GM12801 (cell line): Measurements from ENCODE around the gene KCND3.

ENCODE experiments used
- TF ChIP-seq, protein P1 (sequence below): IDR thresholded peaks from one replicate; pipeline ENCODE4 v1.5.1; 2011; ENCODE audit warnings: control low read depth; ENCODE audit not compliant: insufficient read length; ENCODE audit errors: extremely low read depth

Gene KCND3

DNA sequence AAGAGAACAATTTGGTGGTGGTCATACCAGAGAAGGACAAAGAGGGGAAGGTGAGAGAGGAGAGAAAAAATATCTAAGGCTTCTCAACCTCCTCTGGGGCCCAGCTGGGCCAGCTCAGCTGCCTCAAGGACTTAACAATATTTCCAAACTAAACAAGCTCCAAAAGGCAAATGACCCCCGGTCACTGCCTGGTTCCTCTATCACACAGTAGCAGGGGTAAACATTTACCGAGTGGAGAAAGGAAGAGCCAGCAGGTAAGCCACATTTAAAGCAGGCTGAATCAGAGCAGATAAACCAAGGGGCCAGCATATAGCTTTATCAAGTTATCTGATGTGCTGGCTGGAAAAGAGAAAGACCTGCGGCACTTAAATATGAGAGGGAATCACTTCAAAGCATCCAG lies 102.1 kb downstream of the KCND3 start:
- TF ChIP-seq, protein P1, sequence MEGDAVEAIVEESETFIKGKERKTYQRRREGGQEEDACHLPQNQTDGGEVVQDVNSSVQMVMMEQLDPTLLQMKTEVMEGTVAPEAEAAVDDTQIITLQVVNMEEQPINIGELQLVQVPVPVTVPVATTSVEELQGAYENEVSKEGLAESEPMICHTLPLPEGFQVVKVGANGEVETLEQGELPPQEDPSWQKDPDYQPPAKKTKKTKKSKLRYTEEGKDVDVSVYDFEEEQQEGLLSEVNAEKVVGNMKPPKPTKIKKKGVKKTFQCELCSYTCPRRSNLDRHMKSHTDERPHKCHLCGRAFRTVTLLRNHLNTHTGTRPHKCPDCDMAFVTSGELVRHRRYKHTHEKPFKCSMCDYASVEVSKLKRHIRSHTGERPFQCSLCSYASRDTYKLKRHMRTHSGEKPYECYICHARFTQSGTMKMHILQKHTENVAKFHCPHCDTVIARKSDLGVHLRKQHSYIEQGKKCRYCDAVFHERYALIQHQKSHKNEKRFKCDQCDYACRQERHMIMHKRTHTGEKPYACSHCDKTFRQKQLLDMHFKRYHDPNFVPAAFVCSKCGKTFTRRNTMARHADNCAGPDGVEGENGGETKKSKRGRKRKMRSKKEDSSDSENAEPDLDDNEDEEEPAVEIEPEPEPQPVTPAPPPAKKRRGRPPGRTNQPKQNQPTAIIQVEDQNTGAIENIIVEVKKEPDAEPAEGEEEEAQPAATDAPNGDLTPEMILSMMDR: no peak

DNA sequence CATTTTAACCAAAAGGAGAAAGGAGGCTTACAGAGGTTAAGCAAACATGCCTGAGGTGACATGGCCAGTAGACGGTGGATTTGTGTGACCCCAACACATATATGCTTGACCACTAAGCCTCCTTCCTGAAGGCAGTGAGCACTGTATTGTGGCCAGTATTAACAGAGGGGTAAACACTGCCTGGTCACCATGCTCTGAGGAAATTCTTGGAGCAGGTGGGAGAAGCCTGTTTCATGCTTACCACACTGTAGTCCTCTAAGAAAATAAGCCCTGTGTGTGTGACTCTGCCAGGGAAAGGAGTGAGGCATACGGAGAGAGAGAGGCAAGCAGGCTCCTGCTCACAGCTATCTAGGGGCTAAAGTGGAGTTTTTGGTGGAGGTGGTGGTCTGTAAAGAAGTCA lies 102.7 kb downstream of the KCND3 start:
- TF ChIP-seq, protein P1: no peak

DNA sequence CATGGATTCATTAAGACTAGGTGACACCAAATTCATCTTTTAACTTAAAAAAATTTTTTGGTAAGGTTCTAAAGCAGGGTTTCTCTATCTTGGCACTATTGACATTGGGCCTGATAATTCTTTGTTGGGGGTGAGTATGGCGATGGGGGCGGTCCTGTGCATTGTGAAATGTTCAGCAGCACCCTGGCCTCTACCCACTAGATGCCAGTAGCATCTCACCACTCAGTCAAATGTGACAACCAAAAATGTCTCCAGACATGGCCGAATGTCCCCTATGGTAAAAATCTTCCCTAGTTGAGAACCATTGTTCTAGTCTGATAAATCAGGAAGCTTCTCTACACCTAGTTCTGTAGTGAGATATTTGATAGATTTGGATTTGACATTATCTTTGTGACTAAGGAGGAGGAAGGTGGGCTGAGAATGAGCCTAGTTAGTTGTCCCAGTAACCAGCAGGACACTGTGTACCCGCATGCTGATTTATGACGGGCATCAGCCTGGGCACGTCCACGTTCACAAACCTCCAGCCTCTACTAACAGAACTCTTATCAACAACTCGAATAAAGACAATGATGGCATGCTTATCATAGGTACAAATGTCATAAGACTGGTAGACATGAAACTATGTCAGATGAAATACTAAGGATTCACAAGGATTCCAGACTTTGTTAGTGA lies 104.6 kb downstream of the KCND3 start:
- TF ChIP-seq, protein P1: no peak

DNA sequence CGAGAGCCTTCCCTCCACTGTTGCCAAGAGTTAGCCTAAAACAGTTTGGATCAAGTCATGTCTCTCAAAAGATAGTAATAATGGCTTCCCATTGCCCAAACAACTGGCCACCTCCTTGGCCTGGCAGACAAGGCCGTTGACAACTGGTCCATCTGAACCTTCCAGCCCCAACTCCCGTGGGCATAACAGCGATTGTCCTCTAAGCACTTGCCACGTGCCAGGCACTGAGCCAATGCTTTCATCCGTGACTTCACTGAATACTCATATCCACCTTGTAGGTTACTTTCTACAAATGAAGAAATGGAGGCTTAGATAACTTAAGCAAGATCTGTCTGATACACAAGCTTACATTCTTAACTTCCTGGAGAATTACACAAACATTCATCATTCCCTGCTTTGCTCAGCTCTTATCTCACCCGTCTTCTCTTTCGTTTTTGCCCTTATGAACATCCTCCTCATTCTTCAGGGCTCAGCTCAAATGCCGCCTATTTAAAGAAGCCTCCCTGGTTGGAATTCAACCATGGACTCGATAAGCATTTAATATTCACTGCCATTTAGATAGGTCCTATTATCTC lies 106.4 kb downstream of the KCND3 start:
- TF ChIP-seq, protein P1: no peak

DNA sequence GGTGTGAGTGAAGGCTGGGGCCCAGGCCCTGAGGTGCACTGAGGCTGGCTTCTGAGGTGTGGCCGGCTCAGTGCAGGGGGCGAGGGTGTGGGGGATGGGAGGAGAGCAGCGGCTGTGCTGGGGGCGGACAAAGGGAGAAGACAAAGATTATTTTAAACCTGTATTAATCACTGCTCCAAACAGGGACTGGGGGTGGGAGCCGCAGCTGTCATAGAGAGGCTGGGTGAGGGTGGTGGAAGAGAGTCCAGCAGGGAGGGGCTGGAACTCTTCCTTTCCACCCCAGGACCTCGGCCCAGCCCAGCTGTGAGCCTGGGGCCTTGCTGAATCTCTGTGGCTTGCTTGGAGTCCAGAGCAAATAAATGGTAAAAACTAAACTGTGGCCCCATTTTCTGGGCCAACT lies 106.9 kb downstream of the KCND3 start:
- TF ChIP-seq, protein P1: no peak

DNA sequence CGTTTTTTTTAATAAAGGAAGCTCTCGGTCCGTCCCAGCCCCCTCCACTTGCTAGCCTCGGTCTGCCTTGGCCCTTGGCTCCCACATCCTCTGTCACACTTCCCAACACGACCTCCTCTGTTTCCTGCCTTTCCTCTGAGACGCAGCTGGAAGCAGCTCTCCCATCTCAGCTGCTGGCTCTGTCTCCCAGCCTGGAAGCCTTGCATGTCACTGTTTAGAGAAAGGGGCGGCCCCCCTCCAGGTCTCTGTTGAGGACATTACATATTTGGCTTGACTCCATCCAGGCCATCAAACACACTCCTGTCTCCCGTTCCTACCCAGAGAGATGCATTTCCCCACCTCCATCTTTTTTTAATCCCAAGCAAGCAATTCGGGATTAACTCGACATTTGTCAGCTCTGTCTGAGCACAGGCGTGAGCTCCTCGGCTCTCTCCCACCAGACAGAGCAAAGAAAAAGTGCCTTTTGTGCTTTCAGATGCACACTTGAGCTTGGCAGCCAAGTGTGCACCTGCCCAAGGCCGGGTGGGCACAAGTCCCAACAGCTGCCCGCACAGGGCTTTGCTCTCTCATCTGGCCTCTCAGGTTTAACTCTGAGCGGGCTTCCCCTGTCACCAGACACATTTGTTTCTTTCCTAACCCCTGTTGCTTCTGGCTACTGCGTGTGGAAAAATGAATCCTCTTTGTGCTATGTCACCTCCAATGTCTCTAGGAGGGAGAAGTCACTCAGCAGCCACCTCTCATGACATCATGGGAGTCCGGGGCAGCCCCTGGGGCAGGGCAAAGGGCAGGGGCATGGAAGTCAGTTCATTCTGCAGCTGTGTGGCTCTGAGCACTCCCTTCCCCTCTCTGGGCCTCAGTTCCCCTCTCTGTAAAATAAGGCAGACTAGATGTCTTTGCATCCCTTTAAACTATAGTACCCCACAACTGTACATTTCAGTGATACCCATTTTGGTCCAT lies 108.3 kb downstream of the KCND3 start:
- TF ChIP-seq, protein P1: no peak

DNA sequence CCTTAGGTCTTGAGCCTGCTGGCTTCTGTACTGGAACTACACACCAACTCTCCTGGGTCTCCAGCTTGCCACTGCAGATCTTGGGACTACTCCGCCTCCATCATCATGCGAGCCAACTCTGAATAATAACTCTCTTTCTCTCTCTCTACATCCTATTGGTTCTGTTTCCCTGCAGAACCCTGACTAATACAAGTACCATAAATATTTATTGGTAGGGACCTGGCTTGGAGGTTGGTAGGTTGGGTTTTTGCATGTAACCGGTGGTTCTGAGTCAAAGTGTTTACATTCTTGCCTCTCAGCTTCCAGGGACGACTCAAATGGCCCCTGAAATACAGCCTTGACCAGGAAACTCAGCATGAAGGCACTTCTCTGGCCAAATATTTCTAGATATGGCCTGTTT lies 110.4 kb downstream of the KCND3 start:
- TF ChIP-seq, protein P1: no peak
